Spleen (tissue), 7 donors: Measurements from ENCODE around the gene UROC1.

Experiments
- POLR2A ChIP-seq, 3 donors: fragments of 450-650 bp; IDR thresholded peaks; one replicate each; pipeline ENCODE4 v1.5.1; 2017; ENCODE audit warnings: antibody characterized with exemption in 3 of 3, mild to moderate bottlenecking in 1 of 3
- TF ChIP-seq, protein P1 (sequence below), 11 experiments: fragments of 200-600 bp in 7 of 11; fragments of 450-650 bp in 4 of 11; sonication (generic) in 4 of 11; IDR thresholded peaks in 8 of 11; conservative IDR thresholded peaks in 3 of 11; 1 replicate in 7 of 11; 2 replicates in 4 of 11; pipeline versions ENCODE4 v1.4.0 to v1.8.0; 2016 to 2021; ENCODE audit warnings: antibody characterized with exemption in 11 of 11, inconsistent platforms in 4 of 11, mild to moderate bottlenecking in 1 of 11
- donor health status: DM: no; HTN: no; CAD: no; lungs with moderate emphysema.
- donor health status: DM: no; HTN: no; CAD: no.
- donor health status: DM: no; HTN: no; CAD: no.

DNA sequence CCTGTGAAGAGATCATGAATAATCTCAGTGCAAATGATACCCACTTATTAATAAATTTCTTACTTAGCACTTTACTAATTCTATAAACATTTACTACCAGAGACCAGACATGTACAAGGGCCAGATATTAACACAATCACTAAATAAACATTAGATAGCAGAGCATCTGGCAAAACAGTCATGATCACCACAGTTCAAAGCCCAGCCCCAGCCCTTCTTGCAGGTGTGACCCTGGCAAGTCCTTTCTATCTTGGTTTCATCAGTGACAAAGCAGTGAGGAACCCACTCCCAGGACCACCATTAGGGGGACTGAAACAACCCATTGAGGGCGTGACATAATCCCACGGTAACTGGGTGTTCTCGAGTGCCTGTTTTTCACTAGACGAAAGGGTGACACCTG is 53.5 kb downstream of the UROC1 start:
- TF ChIP-seq, protein P1, sequence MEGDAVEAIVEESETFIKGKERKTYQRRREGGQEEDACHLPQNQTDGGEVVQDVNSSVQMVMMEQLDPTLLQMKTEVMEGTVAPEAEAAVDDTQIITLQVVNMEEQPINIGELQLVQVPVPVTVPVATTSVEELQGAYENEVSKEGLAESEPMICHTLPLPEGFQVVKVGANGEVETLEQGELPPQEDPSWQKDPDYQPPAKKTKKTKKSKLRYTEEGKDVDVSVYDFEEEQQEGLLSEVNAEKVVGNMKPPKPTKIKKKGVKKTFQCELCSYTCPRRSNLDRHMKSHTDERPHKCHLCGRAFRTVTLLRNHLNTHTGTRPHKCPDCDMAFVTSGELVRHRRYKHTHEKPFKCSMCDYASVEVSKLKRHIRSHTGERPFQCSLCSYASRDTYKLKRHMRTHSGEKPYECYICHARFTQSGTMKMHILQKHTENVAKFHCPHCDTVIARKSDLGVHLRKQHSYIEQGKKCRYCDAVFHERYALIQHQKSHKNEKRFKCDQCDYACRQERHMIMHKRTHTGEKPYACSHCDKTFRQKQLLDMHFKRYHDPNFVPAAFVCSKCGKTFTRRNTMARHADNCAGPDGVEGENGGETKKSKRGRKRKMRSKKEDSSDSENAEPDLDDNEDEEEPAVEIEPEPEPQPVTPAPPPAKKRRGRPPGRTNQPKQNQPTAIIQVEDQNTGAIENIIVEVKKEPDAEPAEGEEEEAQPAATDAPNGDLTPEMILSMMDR (IDR thresholded peaks at IDR 0.05 in 8 of 11, conservative IDR thresholded peaks at IDR 0.05 in 3 of 11): no peak
- TF ChIP-seq POLR2A (IDR thresholded peaks at IDR 0.05): no peak
